Activated CD8-positive, alpha-beta memory T cell treated with anti-CD3 and anti-CD28 coated beads for 24 hours (primary cell): Measurements from ENCODE around the gene PMVK.

Experiments used
- DNase-seq: peaks from one replicate; pipeline ENCODE4 v3.0.0-alpha.2; 2020

The PMVK gene

GRCh38 chr1:154945962-154946850, 9.7 kb upstream of the PMVK start:
- DNase-seq, result no peak

GRCh38 chr1:154945160-154945961, 8.8 kb upstream of the PMVK start:
- no peak for DNase-seq

DNA sequence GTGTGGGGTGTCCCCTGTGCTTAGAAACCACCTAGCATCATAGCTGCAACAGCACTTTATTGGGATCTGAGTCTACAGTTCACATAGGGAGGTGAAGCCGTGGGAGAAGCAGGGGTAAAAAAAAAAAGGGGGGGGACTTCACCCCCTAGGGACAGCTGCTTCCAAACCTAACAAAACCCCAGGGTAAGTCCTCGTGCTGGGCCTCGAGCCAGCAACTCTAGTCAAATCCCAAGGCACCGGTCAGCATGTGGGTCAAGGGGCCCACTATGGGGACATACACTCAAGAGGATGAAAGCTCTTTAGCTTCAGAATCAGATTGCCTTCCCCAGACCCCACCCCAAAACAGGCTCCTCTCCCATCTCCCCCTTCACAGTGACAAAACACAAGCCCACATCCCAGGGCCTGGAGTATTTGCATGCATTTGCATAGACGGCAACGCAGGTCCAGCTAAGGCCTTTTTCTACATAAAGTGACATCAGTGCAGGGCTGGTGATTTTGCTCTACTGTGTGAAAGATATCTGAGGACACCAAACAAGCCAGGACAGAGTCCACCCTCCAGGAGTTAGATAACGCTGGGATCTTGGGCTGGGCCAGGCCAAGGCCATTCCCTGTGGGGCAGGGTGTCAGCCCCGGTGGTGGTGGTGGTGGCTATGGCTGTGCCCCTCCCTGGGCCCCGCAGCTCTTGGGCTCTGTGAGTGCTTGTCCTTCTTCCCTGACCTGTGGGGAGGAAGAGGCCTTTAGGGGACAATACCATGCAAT, 8.1 kb upstream of the PMVK start:
- DNase-seq, result no peak

GRCh38 chr1:154943649-154944400, 7.3 kb upstream of the PMVK start:
- peak; percentile 75 for DNase-seq

DNA sequence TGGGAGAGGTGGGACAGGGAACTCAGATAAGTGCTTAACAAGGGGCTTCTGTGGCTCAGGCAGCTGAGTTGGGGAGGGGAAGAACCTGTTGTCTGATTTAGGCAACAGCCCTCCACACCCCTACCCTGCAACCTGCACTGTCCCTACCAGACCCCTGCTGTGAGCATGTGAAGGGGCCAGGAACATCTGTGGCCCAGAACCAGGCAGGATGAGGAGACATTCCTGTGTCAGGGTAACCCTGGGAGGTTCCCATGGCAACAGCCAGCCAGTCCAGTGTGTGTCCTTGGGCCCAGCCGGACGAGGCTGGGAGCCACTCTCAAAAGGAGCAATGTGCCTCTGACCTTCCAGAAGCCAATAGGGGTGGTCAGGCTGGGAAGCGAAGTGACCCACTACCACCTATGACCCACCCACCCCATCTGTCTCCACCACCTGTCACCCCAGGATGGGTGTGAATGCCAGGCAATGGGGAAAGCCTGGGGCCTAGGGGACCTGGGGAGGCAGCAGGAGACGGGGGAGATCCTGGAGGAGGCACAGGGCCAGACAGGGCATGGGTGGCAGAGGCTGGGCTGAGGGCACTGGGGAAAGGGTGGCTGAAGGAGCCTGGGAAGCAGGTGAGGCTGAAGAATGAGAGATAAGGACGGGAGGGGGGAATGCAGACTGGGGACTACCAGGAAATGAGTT, 5.0 kb upstream of the PMVK start:
- DNase-seq, result no peak

DNA sequence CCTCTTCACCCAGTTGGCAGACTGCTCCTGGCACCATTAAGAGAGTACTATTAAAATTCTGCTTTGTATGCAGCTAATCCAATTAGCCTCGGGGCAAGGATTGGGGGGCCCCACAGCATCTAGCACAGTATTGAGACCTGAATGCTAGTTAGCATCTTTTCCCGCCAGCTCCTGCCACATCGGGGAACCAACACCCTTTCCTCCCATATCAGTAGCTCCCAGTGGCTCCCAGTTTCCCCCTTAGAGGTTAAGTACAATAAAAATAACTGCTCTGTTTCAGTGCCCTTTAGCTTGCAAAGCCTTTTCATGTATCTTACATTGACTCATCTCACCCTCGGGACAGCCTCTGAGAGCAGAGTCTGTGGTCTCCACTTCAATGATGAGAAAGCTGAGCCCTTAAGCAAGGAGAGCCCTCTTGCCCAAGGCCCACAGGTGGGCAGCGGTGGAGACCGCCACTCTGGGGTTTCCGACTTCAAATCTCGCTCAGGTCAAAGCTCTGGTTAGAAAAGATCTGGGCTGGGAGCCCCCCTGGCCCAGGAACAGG, 4.2 kb upstream of the PMVK start:
- DNase-seq, result no peak

DNA sequence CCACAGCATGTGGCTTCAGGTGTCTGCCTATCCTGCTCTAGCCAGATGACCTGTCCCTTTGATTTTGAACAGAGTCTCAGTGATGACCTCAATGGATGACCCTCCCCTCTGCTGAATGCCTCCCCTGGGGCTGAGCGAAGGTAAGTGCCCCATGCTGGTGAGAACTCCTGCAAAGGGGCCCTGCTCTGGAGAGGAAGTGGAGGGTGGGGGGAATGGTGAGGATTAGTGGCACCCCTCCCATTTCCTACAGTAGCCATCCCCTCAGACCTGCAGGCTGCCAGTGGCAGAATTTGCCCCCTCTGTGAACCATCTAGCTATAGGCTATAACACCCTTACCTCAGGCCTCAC, 3.7 kb upstream of the PMVK start:
- no peak for DNase-seq

DNA sequence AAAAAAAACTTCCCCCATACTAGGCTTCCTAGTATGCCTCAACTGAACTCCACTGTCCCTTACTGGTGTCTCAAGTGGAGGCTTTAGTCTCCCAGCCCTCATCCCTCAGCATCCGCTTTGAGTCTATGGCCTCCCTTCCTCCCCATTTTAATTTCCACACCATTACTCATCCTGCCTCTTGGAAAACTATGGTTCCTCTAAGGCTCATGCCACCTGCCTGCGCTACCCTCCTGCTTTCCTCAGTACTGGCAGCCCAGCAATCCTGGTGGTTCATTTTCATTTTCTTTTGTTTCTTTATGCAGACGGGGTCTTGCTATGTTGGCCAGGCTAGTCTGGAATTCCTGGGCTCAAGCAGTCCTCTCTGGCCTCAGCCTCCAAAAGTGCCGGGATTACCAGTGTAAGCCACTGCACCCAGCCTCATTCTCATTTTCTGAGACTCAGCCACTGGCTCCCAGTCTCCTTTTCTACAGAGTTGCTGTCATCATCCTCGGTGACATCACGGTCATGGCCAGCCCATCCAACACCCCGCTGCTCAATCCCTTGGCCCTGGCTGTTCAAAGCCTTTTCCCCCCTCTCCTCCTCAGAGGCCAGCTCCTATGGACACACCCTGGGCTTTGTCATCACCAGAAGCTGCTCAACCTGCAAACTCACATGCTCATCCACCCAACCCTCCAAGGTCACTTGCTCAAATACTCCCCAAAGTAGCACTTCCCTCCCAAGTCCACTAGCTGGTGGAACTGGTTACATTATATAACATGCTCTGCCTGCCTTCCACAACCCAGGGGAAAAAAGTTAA, 2.3 kb upstream of the PMVK start:
- no peak for DNase-seq

- DNase-seq, result no peak
Measured at GRCh38 chr1:154937988-154938386, 1.5 kb upstream of the PMVK start.

DNA sequence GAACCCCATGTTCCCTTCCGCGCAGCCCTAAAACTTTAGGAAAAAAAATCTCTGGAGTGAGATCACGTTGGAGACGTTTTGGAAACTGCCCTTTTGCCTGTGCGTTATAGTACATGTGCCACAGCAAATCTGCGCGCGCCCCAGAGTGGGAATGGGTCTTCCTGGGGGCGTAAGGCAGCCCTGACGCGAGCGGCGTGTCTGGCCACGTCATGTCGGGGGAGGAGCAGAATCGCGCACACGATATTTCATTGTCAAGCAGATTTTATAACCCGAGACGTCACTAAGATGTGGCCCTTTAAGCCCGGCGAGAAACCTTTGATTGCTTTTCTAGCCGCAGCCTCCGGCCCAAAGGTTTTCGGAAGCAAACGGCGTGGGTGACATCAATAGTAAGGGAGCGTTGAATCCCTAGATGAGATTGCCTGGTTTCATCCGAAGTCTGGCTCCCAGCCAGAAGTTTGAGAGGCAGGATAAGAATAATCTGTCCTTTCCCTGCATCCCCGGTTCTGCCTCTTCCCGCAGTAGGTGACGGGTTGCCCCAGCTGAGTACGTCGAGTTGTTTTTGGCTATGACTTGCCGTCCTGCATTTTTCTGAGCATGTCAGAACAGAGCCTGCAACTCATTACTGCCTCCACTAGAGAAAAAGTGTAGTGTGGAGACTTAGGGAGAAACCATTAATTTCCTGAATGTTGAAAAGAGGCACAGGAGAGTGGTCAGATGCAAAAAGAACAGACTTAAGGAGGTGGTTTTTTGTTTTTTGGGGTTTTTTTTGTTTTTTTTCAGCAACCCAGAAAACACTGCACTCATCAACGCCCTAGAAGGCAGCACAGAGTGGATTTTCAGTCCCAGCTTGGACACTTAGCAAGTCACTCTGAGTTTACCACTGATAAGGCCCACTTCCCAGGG, 817 bp upstream of the PMVK start:
- no peak for DNase-seq

GRCh38 chr1:154935749-154936554, 567 bp downstream of the PMVK start:
- DNase-seq, result no peak

DNA sequence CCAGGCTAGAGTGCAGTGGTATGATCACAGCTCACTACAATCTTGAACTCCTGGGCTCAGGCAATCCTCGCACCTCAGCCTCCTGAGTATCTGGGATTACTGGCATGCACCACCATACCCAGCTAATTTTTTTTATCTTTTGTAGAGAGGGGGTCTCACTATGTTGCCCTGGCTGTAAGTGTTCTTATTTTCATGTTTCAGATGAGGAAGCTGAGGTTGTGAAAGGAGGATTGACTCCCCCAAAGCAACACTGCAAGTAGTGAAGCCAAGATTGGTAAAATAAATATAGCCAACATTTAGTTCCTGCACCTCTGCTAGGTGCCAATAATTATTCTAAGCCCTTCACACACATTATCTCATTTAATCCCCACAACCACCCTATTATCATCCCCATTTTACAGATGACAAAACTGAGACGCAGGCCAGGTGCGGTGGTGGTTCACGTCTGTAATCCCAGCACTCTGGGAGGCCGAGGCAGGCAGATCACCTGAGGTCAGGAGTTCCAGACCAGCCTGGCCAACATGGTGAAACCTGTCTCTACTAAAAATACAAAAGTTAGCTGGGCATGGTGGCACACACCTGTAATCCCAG, 2.1 kb downstream of the PMVK start:
- DNase-seq, result no peak

- no peak for DNase-seq
Measured at GRCh38 chr1:154931940-154932487, 4.5 kb downstream of the PMVK start.

DNA sequence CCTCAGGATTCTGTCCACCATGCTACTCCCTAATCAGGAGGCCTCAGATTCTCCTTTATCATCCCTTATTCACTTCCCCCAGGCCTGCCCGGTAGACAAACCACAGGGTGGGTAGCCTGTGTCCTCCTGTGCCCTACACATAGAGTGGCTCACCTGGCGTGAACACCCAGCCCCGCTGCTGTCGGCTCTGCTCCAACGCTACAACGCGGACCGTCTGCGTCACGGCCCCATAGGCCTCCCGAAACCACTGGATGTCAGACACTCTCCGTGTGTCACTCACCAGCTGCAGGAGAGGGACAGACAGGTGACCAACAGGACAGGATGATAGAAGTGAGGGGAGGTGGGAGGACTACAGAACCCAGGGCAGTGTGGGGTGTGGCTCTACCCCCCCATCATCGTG, 10.3 kb downstream of the PMVK start:
- DNase-seq, result no peak

DNA sequence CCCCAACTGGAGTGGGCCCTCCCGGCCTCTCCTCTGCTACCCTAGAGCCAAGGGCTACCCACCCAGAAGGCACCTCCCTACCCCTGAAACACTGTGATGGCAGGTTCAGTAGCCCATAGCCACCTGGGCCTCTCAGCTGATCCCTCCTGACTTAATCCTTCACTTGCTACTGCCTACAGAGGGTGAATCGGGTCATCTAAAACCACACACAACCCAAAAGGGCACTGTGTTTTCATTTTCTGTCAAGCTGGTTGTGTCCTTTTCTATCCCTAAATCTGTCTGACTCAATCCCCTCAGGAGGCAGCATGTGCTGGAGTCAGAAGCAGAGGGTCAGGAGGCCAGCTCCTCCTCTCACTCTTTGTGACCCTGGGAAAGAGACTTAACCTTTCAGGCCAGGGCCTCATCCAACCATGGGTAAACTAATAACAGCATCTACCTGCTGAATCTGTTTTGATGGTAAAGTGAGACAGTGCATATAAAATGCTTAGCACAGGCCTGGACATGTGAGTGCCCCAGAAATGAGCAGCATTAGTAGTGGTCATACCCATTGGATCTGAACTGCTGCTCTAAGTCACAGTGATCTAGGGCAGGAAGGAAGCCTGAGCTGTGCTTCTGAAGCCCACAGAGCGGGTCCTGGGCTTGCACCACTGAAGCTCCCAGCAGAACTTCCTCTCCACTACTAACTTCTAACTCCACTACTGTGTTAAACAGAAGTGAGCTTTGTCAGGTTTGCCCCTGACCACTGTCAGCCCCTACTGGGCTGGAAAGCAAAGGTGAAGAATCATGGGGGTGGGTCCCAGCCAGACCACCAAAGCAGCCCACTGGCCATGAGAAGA, 11.0 kb downstream of the PMVK start:
- DNase-seq, result no peak

- DNase-seq, result no peak
Measured at GRCh38 chr1:154923695-154924094, 12.8 kb downstream of the PMVK start.

GRCh38 chr1:154913273-154913672, 23.2 kb downstream of the PMVK start:
- no peak for DNase-seq
